HG02970 (cell line): ENCODE measurements around the gene PPP2R1A.
A peak's percentile ranks its signal among the peaks of the same experiment; 100 is the strongest.
"Not testable (repeated sequence)": the region's sequence is repeated elsewhere in the genome, so short reads cannot be mapped to it uniquely, and the experiment has no call there.

Experiments
- ATAC-seq: cut with Tn5 transposase; IDR thresholded peaks from one replicate; pipeline ENCODE4 v1.9.1; 2021; ENCODE audit warnings: mild to moderate bottlenecking, moderate library complexity, moderate number of reproducible peaks; ENCODE audit not compliant: unreplicated experiment, low FRiP score

Gene PPP2R1A

DNA sequence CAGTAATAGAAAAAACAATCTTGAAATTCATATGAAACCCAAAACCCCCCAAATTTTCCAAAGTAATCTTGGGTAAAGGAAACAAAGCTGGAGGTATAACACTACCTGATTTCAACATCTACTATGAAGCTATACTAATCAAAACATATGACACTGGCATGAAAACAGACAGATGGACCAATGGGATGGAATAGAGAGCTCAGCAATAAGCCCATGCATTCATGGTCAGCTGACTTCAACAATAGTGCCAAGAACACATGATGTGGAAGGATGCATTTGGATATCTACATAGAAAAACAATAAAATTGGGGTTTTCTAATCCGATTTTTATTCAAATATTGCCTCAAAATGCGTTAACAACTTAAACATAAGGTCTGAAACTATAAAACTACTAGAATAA is 47.3 kb downstream of the PPP2R1A start:
- no peak for ATAC-seq

DNA sequence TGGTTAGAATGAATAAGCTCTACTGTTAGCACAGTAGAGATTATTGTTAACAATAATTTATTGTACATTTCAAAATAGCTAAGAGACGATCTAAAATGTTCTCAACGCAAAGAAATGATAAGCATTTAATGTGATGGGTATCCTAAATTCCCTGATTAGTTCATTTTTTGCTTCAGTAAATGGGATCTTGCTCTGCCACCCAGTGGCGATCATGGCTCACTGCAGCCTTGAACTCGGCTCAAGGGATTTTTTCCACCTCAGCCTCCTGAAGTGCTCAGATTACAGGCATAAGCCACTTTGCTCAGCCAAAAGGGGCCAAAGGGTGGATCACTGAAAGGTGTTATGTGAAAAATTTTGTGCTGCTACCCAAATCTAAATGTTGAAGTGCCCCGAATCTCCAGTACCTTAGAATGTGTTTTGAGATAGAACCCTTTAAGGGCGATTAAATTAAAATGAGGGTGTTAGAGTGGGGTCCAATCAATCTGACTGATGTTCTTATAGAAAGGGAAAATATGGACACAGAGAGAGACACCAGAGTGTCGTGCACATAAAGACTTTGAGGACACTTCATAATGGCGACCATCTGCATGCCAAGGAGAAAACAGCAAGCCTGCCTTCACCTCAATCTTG is 48.0 kb downstream of the PPP2R1A start:
- no peak for ATAC-seq

DNA sequence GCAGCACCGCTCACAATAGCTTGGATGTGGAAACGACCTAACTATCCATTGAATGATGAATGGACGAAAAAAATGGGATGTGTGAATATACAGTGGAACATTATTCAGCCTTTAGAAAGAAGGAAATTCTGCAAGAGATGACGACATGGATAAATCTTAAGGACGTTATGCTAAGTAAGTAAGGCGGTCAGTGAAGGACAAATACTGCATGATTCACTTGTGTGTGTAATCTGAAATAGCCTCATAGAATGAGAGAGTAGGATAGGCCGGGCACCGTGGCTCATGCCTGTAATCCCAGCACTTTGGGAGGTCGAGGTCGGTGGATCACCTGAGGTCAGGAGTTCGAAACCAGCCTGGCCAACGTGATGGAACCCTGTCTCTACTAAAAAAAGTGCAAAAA is 54.2 kb downstream of the PPP2R1A start:
- ATAC-seq = no peak

DNA sequence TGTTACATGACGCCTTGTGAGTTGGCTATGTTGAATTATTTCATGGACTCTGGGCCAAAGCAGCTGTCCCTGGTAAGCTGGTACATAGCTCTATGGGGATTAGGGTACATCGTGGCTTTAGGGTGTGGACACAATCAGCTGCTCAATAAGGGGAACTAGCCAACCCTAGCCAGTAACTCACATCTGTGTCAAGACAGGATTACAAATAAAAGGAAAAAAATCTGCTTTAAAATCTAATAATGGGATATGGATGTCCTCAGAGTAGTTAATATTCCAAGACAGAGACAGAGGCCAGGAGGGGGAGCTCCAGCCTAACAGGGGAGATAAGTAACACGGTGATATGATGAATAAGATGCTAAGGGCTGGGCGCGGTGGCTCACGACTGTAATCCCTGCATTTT is 58.4 kb downstream of the PPP2R1A start:
- no peak for ATAC-seq

DNA sequence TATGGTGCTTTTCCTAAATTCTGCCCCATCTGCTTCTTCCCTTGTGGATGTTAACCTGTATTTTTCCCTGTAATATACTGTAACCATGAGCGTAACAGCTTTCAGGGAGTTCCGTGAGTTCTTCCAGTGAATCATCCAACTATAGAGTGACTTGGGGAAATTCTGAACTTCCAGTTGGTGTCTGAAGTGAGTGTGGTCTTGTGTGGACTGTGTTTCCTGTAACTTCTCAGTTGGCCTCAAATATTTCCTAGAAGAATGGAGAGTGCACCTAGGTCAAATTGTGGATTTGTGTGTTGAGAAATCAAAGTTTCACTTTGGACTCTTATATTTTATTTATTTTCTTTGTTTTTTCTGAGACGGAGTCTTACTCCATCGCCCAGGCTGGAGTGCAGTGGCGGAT is 68.6 kb downstream of the PPP2R1A start:
- no peak for ATAC-seq

DNA sequence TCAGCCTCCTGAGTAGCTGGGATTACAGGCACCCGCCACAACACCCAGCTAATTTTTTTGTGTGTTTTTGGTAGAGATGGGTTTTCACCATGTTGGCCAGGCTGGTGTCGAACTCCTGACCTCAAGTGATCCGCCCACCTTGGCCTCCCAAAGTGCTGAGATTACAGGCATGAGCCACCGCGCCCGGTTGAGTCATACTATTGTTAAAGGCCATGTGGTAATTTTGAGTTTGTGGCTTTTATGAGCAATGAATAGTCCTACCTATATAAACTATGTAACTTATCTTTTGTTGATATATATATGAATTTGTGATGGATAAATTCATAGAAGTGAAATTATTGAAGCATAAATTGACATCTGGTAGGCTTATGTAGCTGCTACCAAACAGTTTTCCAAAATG is 75.7 kb downstream of the PPP2R1A start:
- ATAC-seq = not testable (repeated sequence)

DNA sequence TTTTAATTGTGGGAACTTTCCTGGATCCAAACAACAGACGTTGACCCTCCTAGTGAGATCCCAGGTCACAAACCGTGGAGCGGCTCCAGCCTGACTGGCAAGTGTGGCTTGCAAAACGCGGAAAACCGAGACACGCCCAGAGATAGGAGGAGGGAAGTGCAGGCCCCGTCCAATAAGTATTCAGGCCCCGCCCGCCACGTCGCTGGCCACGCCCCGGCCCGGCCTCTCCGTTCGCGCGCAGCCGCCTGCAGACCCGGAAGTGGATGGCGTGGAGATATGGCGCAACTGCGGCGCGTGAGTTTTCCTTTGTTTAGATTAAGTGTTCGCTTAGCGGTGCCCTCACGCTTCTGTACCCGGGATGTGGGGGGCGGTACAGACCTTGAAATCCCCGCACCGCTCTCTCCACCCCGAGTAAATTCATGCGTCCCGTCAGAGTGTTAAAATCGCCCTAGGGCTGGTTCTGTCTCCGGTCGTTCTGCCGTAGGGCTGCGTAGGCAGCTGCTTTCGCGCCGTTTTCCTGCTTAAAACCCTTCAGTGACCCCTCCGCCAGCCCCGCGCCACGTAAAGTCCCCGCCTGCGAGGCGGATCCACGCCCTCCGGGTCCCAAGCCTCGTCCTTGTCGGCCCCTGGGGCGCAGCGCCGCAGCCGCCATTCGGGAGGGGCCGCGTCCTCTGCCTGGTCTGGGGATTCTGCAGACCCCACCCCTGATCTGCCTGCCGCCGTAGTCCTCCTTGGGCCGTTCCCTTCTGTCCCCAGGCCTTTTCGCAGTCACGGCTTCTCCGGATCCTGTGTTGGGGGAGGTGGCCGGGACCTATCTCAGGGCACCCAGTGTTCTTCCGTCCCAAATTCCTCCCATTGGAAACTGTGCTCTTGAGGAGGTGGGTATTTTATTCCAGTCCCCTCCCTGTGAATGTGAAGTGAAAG is 79.7 kb downstream of the PPP2R1A start, which contains the start of gene ZNF766:
TSS of gene ZNF766 (plus strand) at position 250 of the 924 bp plus-strand sequence. CDS start at position 277, 27 bp downstream.
- ATAC-seq = peak; percentile 99

DNA sequence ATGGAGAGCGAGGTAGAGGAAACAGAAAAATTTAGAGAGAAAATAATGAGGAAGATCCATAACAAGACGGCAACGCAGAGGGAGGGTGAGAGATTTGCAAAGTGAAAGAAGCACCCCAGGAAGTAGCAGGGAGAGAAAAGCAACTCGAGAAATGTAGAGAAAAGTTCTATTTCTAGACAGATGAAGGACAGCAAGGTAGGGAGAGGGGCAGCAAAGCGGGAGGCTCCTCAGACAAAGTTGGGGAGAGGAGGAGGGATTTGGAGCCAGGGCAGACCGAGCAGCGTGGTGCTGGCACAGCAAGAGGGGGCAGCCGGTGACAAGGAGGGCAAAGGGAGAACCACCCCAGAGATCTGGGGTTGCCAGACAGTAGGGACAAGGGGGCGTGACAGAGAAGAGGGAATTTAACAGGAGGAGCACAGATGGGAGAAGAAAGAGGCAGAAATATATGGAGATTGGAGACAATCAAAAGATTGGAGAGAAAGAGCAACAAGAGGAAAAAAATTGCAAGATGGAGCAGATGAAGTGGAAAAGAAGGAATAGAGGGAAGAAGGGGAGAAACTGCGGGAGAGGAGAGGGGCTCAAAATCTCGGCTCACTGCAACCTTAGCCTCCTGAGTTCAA is 80.5 kb downstream of the PPP2R1A start:
- no peak for ATAC-seq

DNA sequence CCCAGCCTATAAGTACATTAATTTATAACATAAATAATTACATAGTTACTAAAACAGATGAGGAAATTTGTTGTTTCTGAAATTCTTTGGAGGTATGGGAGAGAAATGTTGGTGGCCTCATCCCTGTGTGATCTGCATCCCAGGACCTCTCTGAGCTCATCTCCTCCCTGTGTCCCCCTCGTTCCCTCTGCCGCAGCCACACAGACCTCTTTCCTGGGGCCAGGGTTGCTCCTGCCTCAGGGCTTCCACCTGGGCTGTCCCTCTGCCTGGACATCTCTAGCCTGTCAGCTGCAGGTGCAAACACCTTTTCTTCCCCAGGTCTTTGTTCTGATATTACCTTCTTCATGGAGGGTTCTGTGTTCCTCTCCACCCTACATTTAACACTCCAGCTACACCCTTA is 83.4 kb downstream of the PPP2R1A start:
- ATAC-seq = no peak

DNA sequence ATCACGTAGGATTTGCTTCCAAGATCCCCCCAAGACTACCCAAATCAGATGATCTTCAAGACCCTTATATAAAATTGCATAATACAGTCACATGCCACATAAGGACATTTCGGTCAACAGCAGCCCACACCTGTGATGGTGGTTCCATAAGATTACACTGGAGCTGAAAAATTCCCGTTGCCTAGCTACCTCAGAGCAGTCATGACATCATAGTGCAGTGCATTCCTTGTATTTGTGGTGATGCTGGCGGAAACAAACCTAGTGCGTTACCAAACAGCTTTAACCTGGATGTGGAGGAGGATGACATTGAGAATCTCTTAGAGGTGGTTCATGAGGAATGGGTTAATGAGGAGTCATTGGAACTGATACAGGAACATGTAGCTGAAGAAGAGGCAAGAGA is 84.3 kb downstream of the PPP2R1A start:
- ATAC-seq = no peak

DNA sequence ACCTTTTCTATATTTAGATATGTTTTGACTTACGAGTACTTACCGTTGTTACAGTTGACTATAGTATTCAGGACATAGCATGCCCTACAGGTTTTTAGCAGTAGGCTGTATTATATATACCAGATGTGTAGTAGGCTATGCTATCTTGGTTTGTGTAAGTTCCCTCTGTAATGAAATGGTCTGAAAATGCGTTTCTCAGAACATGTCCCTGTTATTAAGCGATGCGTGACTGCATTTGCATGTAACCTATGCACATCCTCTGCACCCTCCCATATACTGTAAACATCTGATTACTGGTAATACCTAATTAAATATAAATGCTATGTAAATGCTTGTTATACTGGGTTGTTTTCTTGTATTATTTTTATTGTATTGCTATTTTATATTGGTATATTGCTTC is 86.1 kb downstream of the PPP2R1A start:
- no peak for ATAC-seq

DNA sequence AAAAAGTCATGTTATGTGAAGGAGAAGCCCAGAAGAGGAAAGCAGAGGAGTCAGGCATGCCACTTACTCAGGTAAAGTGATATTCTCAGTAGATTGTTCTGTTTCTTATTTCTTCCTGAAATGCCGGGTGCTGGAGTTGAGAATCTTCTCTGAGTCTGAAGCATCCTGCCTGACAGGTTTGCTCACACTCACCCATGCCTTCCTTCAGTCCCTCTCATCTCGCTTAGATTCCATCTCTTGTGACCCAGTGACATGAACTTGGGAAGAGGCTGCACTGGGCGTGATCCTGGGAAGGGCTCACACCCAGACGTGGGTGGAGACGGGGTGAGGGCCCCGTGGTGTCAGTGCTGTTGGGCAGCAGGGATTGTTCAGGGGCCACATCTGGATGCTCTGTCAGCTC is 87.6 kb downstream of the PPP2R1A start:
- ATAC-seq = no peak
